ENCODE measurements around the gene HOXA1.

HOXA1 gene

GRCh38 chr7:27139334-27140125, 43.7 kb upstream of the HOXA1 start:
- no peak overlapping the region for H3K4me3 ChIP-seq (ENCODE audit: low read depth, low read length)
- TF ChIP-seq CTCF (IDR thresholded peaks at IDR 0.05; ENCODE audit: low read depth, low read length) (no peak), POLR2A (IDR thresholded peaks at IDR 0.05; ENCODE audit: extremely low read depth, insufficient read length) (no peak), MYC (IDR thresholded peaks at IDR 0.05; ENCODE audit: low read depth, low read length) (no peak)
- TF ChIP-seq, protein P1, sequence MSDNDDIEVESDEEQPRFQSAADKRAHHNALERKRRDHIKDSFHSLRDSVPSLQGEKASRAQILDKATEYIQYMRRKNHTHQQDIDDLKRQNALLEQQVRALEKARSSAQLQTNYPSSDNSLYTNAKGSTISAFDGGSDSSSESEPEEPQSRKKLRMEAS (IDR thresholded peaks at IDR 0.05; ENCODE audit: low read depth, low read length): no peak
- no peak for DNase-seq (ENCODE audit: low read depth)

DNA sequence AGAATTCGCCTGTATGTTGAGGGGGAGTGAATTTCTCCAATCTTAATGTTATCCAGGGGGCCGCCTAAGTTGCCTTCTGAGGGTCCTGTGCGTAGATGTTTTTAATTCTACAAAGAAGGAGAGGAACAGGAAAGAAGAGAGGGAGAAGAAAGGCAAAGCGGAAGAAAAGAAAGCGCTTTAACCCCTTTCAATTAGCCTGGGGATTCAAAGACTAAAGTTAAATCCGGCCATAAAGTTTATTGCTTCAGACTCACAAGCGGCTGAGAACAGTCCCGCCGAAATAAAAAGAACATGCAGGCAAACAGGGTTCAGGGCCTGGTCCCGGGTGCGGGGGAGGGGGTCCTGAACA, 43.2 kb upstream of the HOXA1 start:
- no peak for DNase-seq (ENCODE audit: low read depth)
- H3K4me3 ChIP-seq (ENCODE audit: low read depth, low read length): no peak overlapping the region
- no peak for TF ChIP-seq CTCF (IDR thresholded peaks at IDR 0.05; ENCODE audit: low read depth, low read length)
- TF ChIP-seq, protein P1 (IDR thresholded peaks at IDR 0.05; ENCODE audit: low read depth, low read length): no peak

DNA sequence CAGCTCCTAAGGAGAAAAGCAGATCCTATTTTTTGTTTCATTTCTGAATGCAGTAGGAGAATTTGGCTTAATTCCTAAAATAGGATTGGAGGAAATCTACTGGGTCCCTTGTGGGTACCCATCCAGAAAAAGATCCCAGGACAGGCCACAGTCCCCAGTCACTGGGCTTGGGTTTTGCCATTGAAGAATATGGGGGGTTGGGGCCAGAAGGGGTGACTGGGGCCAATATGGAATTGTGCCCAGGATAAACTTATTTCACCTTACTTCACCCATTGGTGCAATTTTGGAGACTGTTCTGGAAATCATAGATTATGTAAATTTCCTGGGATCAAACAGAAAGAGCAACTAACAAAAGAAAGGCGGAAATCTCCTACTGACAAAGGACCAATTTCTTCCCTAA, 42.7 kb upstream of the HOXA1 start:
- DNase-seq (ENCODE audit: low read depth): no peak
- H3K4me3 ChIP-seq (ENCODE audit: low read depth, low read length): no peak overlapping the region
- TF ChIP-seq POLR2A (IDR thresholded peaks at IDR 0.05; ENCODE audit: extremely low read depth, insufficient read length): no peak
- no peak for TF ChIP-seq CTCF (IDR thresholded peaks at IDR 0.05; ENCODE audit: low read depth, low read length)
- no peak for TF ChIP-seq MYC (IDR thresholded peaks at IDR 0.05; ENCODE audit: low read depth, low read length)
- TF ChIP-seq, protein P1 (IDR thresholded peaks at IDR 0.05; ENCODE audit: low read depth, low read length): no peak

- TF ChIP-seq POLR2A (IDR thresholded peaks at IDR 0.05; ENCODE audit: extremely low read depth, insufficient read length) (no peak), CTCF (IDR thresholded peaks at IDR 0.05; ENCODE audit: low read depth, low read length) (no peak), MYC (IDR thresholded peaks at IDR 0.05; ENCODE audit: low read depth, low read length) (no peak)
- TF ChIP-seq, protein P1 (IDR thresholded peaks at IDR 0.05; ENCODE audit: low read depth, low read length): no peak
- no peak for DNase-seq (ENCODE audit: low read depth)
- peak overlapping the region; percentile 8 for H3K4me3 ChIP-seq (ENCODE audit: low read depth, low read length)
Measured at GRCh38 chr7:27137640-27138315, 42.0 kb upstream of the HOXA1 start.

DNA sequence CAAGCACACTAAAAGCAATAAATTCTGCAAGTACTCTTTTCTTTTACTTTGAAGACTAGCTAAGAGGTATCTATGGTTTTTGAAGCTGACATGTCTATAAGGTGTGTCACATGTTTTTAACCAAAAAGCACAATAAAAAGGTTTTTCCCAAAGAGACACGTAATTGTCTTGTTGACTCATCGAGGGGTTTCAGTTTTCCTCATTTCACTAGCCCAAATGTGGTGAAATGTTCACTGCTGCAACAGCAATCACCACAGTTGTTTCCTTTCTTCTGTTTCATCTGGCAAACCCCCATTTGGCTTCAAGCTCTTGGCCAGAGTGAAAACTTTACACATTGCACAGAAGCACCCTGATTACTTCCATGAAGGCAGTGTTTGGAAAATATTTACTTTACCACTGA, 38.6 kb upstream of the HOXA1 start:
- H3K4me3 ChIP-seq (ENCODE audit: low read depth, low read length): no peak overlapping the region
- peak; percentile 81 for DNase-seq (ENCODE audit: low read depth)
- TF ChIP-seq CTCF (IDR thresholded peaks at IDR 0.05; ENCODE audit: low read depth, low read length): no peak
- TF ChIP-seq POLR2A (IDR thresholded peaks at IDR 0.05; ENCODE audit: extremely low read depth, insufficient read length): no peak
- TF ChIP-seq, protein P1 (IDR thresholded peaks at IDR 0.05; ENCODE audit: low read depth, low read length): peak; percentile 61
- TF ChIP-seq MYC (IDR thresholded peaks at IDR 0.05; ENCODE audit: low read depth, low read length): peak; percentile 44
